ENCODE data around the gene MICU2. TPM values are rescaled to one million over a fixed set of nuclear protein-coding genes. Genes with fewer than 3 reads are reported as not detected.

Gene MICU2
- total and polyA plus RNA-seq, 10 of the 15 experiments (the other 5 are each of a cell fraction or from before 2014, with no cell fraction given) = 17.7 to 56.6 (median 43.8) TPM

GRCh38 chr13:21620861-21621260 is 16.9 kb upstream of the MICU2 start:
- no peaks in the 10 kb centered on the region for H3K79me2 ChIP-seq (ENCODE audit: control insufficient read depth, insufficient read depth, low read length)
- WGBS (ENCODE audit: insufficient coverage, insufficient replicate concordance, low lambda C conversion rate, missing lambda C conversion rate) = 38% methylated on average over 3 of the region's 3 CpGs
- no peak overlapping the region for H3K4me3 ChIP-seq
- ATAC-seq (no peak), FAIRE-seq (no peak), DNase-seq (ENCODE audit: low read depth, low spot score) (no peak)
- ChIA-PET POLR2A (no interaction called here), CTCF (no interaction called here), SMC1A (ENCODE audit: uncharacterized antibody, unreplicated experiment) (no interaction called here), RAD21 (ENCODE audit: unreplicated experiment) (no interaction called here)
- no peak overlapping the region for H3K4me2 ChIP-seq (ENCODE audit: control insufficient read depth, insufficient read depth)
- no TSS peak for BruUV-seq (replicated peaks)
- TF ChIP-seq SRF (IDR thresholded peaks at IDR 0.05; ENCODE audit: low read depth in 2 of 2, low read length in 2 of 2) (no peak), TARDBP (IDR thresholded peaks at IDR 0.05; ENCODE audit: borderline replicate concordance) (no peak), CBX5 (IDR thresholded peaks at IDR 0.05; ENCODE audit: low read depth) (no peak), YBX1 (IDR thresholded peaks at IDR 0.05) (no peak), ETV6 (conservative IDR thresholded peaks at IDR 0.05 in 1 of 2, IDR thresholded peaks at IDR 0.05 in 1 of 2; ENCODE audit: borderline replicate concordance in 1 of 2, low read depth in 1 of 2) (no peak), POLR2AphosphoS5 (IDR thresholded peaks at IDR 0.05; ENCODE audit: low read length) (no peak), FOS (IDR thresholded peaks at IDR 0.05; ENCODE audit: borderline replicate concordance, extremely low read depth, insufficient read length) (no peak), BCL3 (IDR thresholded peaks at IDR 0.05; ENCODE audit: borderline replicate concordance, insufficient read depth, low read depth, low read length, poor library complexity, severe bottlenecking) (no peak), ZNF24 (IDR thresholded peaks at IDR 0.05) (no peak), CTCF (IDR thresholded peaks at IDR 0.05 in 2 of 3, conservative IDR thresholded peaks at IDR 0.05 in 1 of 3; ENCODE audit: control insufficient read depth in 2 of 3, extremely low read depth in 1 of 3, insufficient read depth in 1 of 3, low read depth in 3 of 3, low read length in 3 of 3) (no peak), CBX3 (IDR thresholded peaks at IDR 0.05; ENCODE audit: borderline replicate concordance, low read depth) (no peak), TCF7 (IDR thresholded peaks at IDR 0.05; ENCODE audit: borderline replicate concordance) (no peak)
- no peaks in the 10 kb centered on the region for H4K20me1 ChIP-seq (ENCODE audit: control insufficient read depth, insufficient read depth)
- no peaks in the 10 kb centered on the region for H3K9me3 ChIP-seq (replicated peaks; ENCODE audit: control insufficient read depth, insufficient read depth, low read length)
- H3K4me1 ChIP-seq (ENCODE audit: control insufficient read depth, insufficient read depth, low read length) = 0 out of 2 replicates have a peak, but pooled peaks cover 4% of the 10 kb centered on the region
- H3K27me3 ChIP-seq (replicated peaks in 1 of 2; ENCODE audit: control insufficient read depth in 2 of 2, insufficient read depth in 2 of 2, low read length in 1 of 2) = peaks cover 0 to 2% of the 10 kb centered on the region in 2 experiments; a peak in 1 of 4 replicates
- in situ Hi-C loops (cut with MboI) = no loop called here
- H3K9ac ChIP-seq (ENCODE audit: control insufficient read depth, insufficient read depth, low read length) = no peak overlapping the region
- no peak overlapping the region for H3K27ac ChIP-seq (ENCODE audit: control insufficient read depth, insufficient read depth)
- H3K36me3 ChIP-seq (ENCODE audit: control insufficient read depth in 2 of 2, insufficient read depth in 2 of 2, low read length in 1 of 2) = no peaks in the 10 kb centered on the region
- intact Hi-C loops (cut with micrococcal nuclease; ENCODE audit: unreplicated experiment) = loop anchor here (10.0 kb wide), 1 partner anchor 1404 kb away; no protein-coding TSS in a partner anchor
- no peak overlapping the region for H2AFZ ChIP-seq (ENCODE audit: control insufficient read depth, low read depth, low read length)

Data from GM12878 (cell line).